PC-9 (cell line): ENCODE data around the gene OLFML1. TPM values are rescaled to one million over a fixed set of nuclear protein-coding genes. Genes with fewer than 3 reads are reported as not detected.

Experiments
- BruUV-seq: library from RNA; stranded (reverse); fragments of 400-500 nt; replicated peaks from 2 replicates; lab custom pipeline; 2021; lab: Mats Ljungman, UMichigan
- CTCF ChIA-PET: fragments of 300-600 bp; sonication (Branson Sonifier 250); formaldehyde crosslinking; loops from one replicate; lab custom pipeline; 2022; ENCODE audit warnings: antibody characterized with exemption; lab: Charles Lee
- POLR2A ChIA-PET: fragments of 300-600 bp; sonication (Branson Sonifier 250); formaldehyde crosslinking; loops from one replicate; lab custom pipeline; 2022; ENCODE audit warnings: antibody characterized with exemption; ENCODE audit not compliant: unreplicated experiment; lab: Charles Lee
- DNase-seq, 2 experiments: peaks; one replicate each; pipeline versions ENCODE4 v3.0.0 to v3.0.0-alpha.2; 2015 to 2022; ENCODE audit warnings: mixed read lengths in 1 of 2
- H2AFZ ChIP-seq: fragments of 200-600 bp; sonication (generic); 2 replicates; pipeline ENCODE4 v1.8.1; 2017; ENCODE audit warnings: antibody characterized with exemption
- H3F3A ChIP-seq: fragments of 200-600 bp; sonication (generic); 2 replicates; pipeline ENCODE4 v1.8.1; 2017; ENCODE audit warnings: antibody characterized with exemption, mild to moderate bottlenecking, low read depth; ENCODE audit not compliant: insufficient read depth
- H3K27ac ChIP-seq: fragments of 200-600 bp; sonication (generic); 2 replicates; pipeline ENCODE4 v1.6.1; 2016; ENCODE audit warnings: mixed run types
- H3K27me3 ChIP-seq: fragments of 200-600 bp; sonication (generic); 2 replicates; pipeline ENCODE4 v1.6.1; 2016; ENCODE audit warnings: low read depth, mixed run types; ENCODE audit not compliant: insufficient read depth
- H3K36me3 ChIP-seq: fragments of 200-600 bp; sonication (generic); 2 replicates; pipeline ENCODE4 v1.6.1; 2016; ENCODE audit warnings: low read depth, mixed run types
- H3K4me1 ChIP-seq: fragments of 200-600 bp; sonication (generic); replicated peaks from 2 replicates; pipeline ENCODE4 v1.6.1; 2016; ENCODE audit warnings: mixed run types; ENCODE audit not compliant: insufficient read depth
- H3K4me2 ChIP-seq: fragments of 200-600 bp; sonication (generic); 2 replicates; pipeline ENCODE4 v1.6.1; 2017; ENCODE audit warnings: mixed run types
- H3K4me3 ChIP-seq: fragments of 200-600 bp; sonication (generic); 2 replicates; pipeline ENCODE4 v1.6.1; 2016; ENCODE audit warnings: mixed run types
- H3K79me2 ChIP-seq: fragments of 200-600 bp; sonication (generic); 2 replicates; pipeline ENCODE4 v1.6.1; 2017; ENCODE audit warnings: low read depth, mixed run types
- H3K9me2 ChIP-seq: fragments of 200-600 bp; sonication (generic); 2 replicates; pipeline ENCODE4 v1.8.1; 2017; ENCODE audit warnings: mild to moderate bottlenecking; ENCODE audit not compliant: insufficient read depth
- H3K9me3 ChIP-seq: fragments of 200-600 bp; sonication (generic); 2 replicates; pipeline ENCODE4 v1.8.1; 2016; ENCODE audit warnings: low read depth; ENCODE audit not compliant: insufficient read depth
- H4K20me1 ChIP-seq: fragments of 200-600 bp; sonication (generic); 2 replicates; pipeline ENCODE4 v1.8.1; 2017; ENCODE audit not compliant: insufficient read depth
- CTCF ChIP-seq: fragments of 200-600 bp; sonication (generic); conservative IDR thresholded peaks from 2 replicates; pipeline ENCODE4 v1.6.1; 2017; ENCODE audit warnings: mixed run types, antibody characterized with exemption, mild to moderate bottlenecking, moderate library complexity
- EZH2 ChIP-seq: fragments of 200-600 bp; sonication (generic); IDR thresholded peaks from 2 replicates; pipeline ENCODE4 v1.8.0; 2017; ENCODE audit warnings: antibody characterized with exemption, low read depth
- intact Hi-C: fragments of 100-400 bp; cut with micrococcal nuclease; formaldehyde crosslinking; loops from one replicate; pipeline ENCODE4 v1.10.0; 2022; ENCODE audit not compliant: unreplicated experiment
- total RNA-seq: library from RNA; stranded (reverse); gene quantifications from 2 replicates; pipeline ENCODE4 v1.2.3, GENCODE V29; 2021

Gene OLFML1
- total RNA-seq, 1 experiment from 2014 or later: not detected

GRCh38 chr11:7449211-7449840 lies 36.0 kb upstream of the OLFML1 start:
- no peaks in the 10 kb centered on the region for H3K27me3 ChIP-seq
- no TSS peak for BruUV-seq
- H2AFZ ChIP-seq: no peak overlapping the region
- no peaks in the 10 kb centered on the region for H3K9me2 ChIP-seq
- no peaks in the 10 kb centered on the region for H3K4me1 ChIP-seq
- H3K4me3 ChIP-seq: no peak overlapping the region
- POLR2A ChIA-PET: no interaction called here
- CTCF ChIA-PET: no interaction called here
- intact Hi-C loops: no loop called here
- no peak overlapping the region for H3K27ac ChIP-seq
- H3K4me2 ChIP-seq: no peak overlapping the region
- H3K9me3 ChIP-seq: no peaks in the 10 kb centered on the region
- no peaks in the 10 kb centered on the region for H3F3A ChIP-seq
- no peaks in the 10 kb centered on the region for H3K36me3 ChIP-seq
- DNase-seq: no peak
- TF ChIP-seq CTCF (no peak), EZH2 (no peak)
- no peaks in the 10 kb centered on the region for H4K20me1 ChIP-seq
- H3K79me2 ChIP-seq: no peaks in the 10 kb centered on the region

GRCh38 chr11:7449841-7450214 lies 35.5 kb upstream of the OLFML1 start:
- Histone ChIP-seq H2AFZ (no peak overlapping the region), H4K20me1 (no peaks in the 10 kb centered on the region), H3K27ac (no peak overlapping the region), H3K27me3 (no peaks in the 10 kb centered on the region), H3F3A (no peaks in the 10 kb centered on the region), H3K36me3 (no peaks in the 10 kb centered on the region), H3K4me2 (no peak overlapping the region), H3K9me2 (no peaks in the 10 kb centered on the region), H3K4me1 (no peaks in the 10 kb centered on the region), H3K79me2 (no peaks in the 10 kb centered on the region), H3K4me3 (no peak overlapping the region), H3K9me3 (no peaks in the 10 kb centered on the region)
- TF ChIP-seq CTCF (no peak), EZH2 (no peak)
- no peak for DNase-seq
- BruUV-seq: no TSS peak
- CTCF ChIA-PET: no interaction called here
- POLR2A ChIA-PET: no interaction called here
- intact Hi-C loops: no loop called here

GRCh38 chr11:7450836-7451235 lies 34.5 kb upstream of the OLFML1 start:
- Histone ChIP-seq H3K9me2 (no peaks in the 10 kb centered on the region), H3K36me3 (no peaks in the 10 kb centered on the region), H3K4me2 (no peak overlapping the region), H3F3A (no peaks in the 10 kb centered on the region), H3K27me3 (no peaks in the 10 kb centered on the region), H3K4me1 (no peaks in the 10 kb centered on the region), H3K27ac (no peak overlapping the region), H2AFZ (no peak overlapping the region), H4K20me1 (no peaks in the 10 kb centered on the region), H3K9me3 (no peaks in the 10 kb centered on the region), H3K4me3 (no peak overlapping the region), H3K79me2 (no peaks in the 10 kb centered on the region)
- TF ChIP-seq EZH2 (no peak), CTCF (no peak)
- intact Hi-C loops: no loop called here
- CTCF ChIA-PET: no interaction called here
- BruUV-seq: no TSS peak
- POLR2A ChIA-PET: no interaction called here
- no peak for DNase-seq
